Vagina (tissue), 2 donors: ENCODE results near the gene ERP27. TPM values are rescaled to one million over a fixed set of nuclear protein-coding genes. Genes with fewer than 3 reads are reported as not detected.

ENCODE experiments used
- DNase-seq, 2 donors: peaks; one replicate each; pipeline ENCODE4 v3.0.0-alpha.2; 2017; ENCODE audit errors: extremely low spot score in 2 of 2
- H3K27ac ChIP-seq: fragments of 200-600 bp; sonication (generic); one replicate; pipeline ENCODE4 v1.5.1; 2019
- H3K27me3 ChIP-seq: fragments of 200-600 bp; sonication (generic); one replicate; pipeline ENCODE4 v1.5.1; 2019
- H3K36me3 ChIP-seq, 2 donors: fragments of 200-600 bp; sonication (generic); one replicate each; pipeline ENCODE4 v1.5.1; 2017 to 2019
- H3K4me1 ChIP-seq: fragments of 200-600 bp; sonication (generic); one replicate; pipeline ENCODE4 v1.5.1; 2019
- H3K4me3 ChIP-seq, 2 donors: fragments of 200-600 bp; sonication (generic); 1 replicate in 1 of 2; 2 replicates in 1 of 2; pipeline ENCODE4 v1.5.1; 2016 to 2019
- H3K9me3 ChIP-seq: fragments of 200-600 bp; sonication (generic); one replicate; pipeline ENCODE4 v1.5.1; 2019
- CTCF ChIP-seq, 3 experiments: fragments of 450-650 bp in 2 of 3; fragments of 200-600 bp in 1 of 3; sonication (generic) in 1 of 3; IDR thresholded peaks; one replicate each; pipeline ENCODE4 v1.5.1; 2017 to 2019; ENCODE audit warnings: antibody characterized with exemption in 3 of 3, mild to moderate bottlenecking in 2 of 3, moderate library complexity in 2 of 3
- POLR2A ChIP-seq, 2 donors: fragments of 450-650 bp; IDR thresholded peaks; one replicate each; pipeline ENCODE4 v1.6.1; 2017; ENCODE audit warnings: antibody characterized with exemption in 2 of 2, mild to moderate bottlenecking in 2 of 2, moderate library complexity in 2 of 2
- POLR2AphosphoS5 ChIP-seq, 2 donors: sonication (generic); formaldehyde crosslinking; IDR thresholded peaks; one replicate each; pipeline ENCODE4 v1.9.0; 2017; ENCODE audit warnings: antibody characterized with exemption in 2 of 2, mild to moderate bottlenecking in 2 of 2, low read depth in 1 of 2; ENCODE audit not compliant: insufficient read depth in 1 of 2
- intact Hi-C: fragments of 100-400 bp; cut with DNase I; formaldehyde crosslinking; loops from one replicate; pipeline ENCODE4 v1.15.1; 2023
- total RNA-seq: library from RNA; depleted of rRNA; stranded (reverse); fragments of >200 nt; gene quantifications from one replicate; pipeline ENCODE4 v1.2.3, GENCODE V29; 2016

Gene ERP27
- total RNA-seq, 1 donor from 2014 or later, result 2.2 TPM

DNA sequence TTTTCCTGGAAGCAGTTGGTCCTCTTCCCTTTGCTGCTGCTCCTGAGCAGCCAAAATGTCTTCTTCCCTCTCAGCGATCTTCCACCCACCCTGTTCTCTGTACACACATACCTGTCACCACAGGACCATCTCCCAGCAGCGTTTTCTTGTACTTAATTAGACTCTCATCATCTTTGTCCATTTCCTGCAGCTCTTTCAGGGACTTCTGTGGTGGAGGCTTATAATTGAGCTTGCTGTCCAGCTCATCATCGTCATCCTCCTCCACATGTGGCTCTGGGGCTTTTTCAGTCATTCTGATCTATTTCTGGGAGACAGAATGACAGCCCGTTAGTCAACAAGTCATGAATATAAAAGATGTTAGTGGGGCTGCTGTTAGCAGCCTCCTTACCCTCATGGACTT is 12.1 kb upstream of the ERP27 start:
- intact Hi-C loops, result no loop called here
- peak overlapping the region; percentile 4 for H3K27ac ChIP-seq
- no peaks in the 10 kb centered on the region for H3K27me3 ChIP-seq
- H3K4me1 ChIP-seq, result peaks cover 35% of the 10 kb centered on the region
- TF ChIP-seq POLR2A (IDR thresholded peaks at IDR 0.05) (no peak), CTCF (IDR thresholded peaks at IDR 0.05) (no peak), POLR2AphosphoS5 (IDR thresholded peaks at IDR 0.05; ENCODE audit: insufficient read depth in 1 of 2, low read depth in 1 of 2) (no peak)
- H3K36me3 ChIP-seq, result peaks cover 0 to under 1% of the 10 kb centered on the region in 2 donors
- no peak for DNase-seq
- H3K9me3 ChIP-seq, result no peaks in the 10 kb centered on the region
- H3K4me3 ChIP-seq, result no peak overlapping the region

GRCh38 chr12:14949631-14950030 is 11.3 kb upstream of the ERP27 start:
- TF ChIP-seq POLR2A (IDR thresholded peaks at IDR 0.05) (no peak), POLR2AphosphoS5 (IDR thresholded peaks at IDR 0.05; ENCODE audit: insufficient read depth in 1 of 2, low read depth in 1 of 2) (no peak), CTCF (IDR thresholded peaks at IDR 0.05) (no peak)
- H3K4me1 ChIP-seq, result peaks cover 35% of the 10 kb centered on the region
- no peaks in the 10 kb centered on the region for H3K9me3 ChIP-seq
- no peak overlapping the region for H3K4me3 ChIP-seq
- intact Hi-C loops, result no loop called here
- H3K27me3 ChIP-seq, result no peaks in the 10 kb centered on the region
- peaks cover 0 to 7% of the 10 kb centered on the region in 2 donors for H3K36me3 ChIP-seq
- H3K27ac ChIP-seq, result peak overlapping the region; percentile 76
- no peak for DNase-seq

DNA sequence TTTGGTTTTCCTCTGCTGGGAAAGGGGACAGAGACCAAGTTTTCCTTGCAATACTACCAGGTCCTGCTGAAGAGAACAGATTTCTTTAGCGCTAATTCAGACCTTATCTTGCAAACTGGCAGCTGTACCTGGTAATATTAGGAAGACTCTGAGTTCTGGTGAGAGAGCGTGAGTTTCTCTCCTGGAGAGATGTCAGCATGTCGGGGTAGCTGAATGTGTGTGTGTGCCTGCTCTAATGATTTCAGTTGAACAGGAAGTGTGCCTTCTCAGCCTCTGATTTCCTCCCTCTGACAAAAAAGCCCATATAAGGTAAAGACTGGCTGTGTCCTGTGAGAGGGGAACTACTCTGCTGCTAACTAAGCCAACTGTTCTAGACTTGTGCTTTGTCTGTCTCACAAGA is 10.3 kb upstream of the ERP27 start:
- intact Hi-C loops, result no loop called here
- peaks cover 35% of the 10 kb centered on the region for H3K4me1 ChIP-seq
- DNase-seq, result no peak

DNA sequence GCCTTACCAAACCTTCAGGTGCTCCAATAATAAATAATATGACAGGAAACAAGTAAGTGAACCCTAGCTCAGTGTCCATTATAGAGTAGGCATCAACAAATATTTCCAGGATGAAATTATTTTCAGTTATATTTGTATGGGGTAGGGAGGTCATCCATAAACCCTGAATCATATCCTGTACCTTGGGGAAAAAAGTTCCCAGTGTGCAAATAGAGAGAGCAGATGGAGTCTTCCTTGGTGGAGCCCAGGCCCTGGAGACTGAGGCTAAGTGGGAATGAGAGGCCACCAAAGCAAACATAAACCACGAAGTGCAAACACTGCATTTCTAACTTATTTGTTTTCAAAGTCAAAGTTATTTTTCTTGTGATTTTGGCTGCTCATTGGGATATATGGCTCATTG is 8.5 kb upstream of the ERP27 start:
- intact Hi-C loops, result no loop called here
- peaks cover 0 to 7% of the 10 kb centered on the region in 2 donors for H3K36me3 ChIP-seq
- no peak for DNase-seq
- no peaks in the 10 kb centered on the region for H3K27me3 ChIP-seq
- H3K27ac ChIP-seq, result peak overlapping the region; percentile 76
- H3K4me1 ChIP-seq, result peaks cover 22% of the 10 kb centered on the region
- TF ChIP-seq POLR2A (IDR thresholded peaks at IDR 0.05), result no peak
- no peak for TF ChIP-seq CTCF (IDR thresholded peaks at IDR 0.05)
- no peak for TF ChIP-seq POLR2AphosphoS5 (IDR thresholded peaks at IDR 0.05; ENCODE audit: insufficient read depth in 1 of 2, low read depth in 1 of 2)
- H3K4me3 ChIP-seq, result no peak overlapping the region
- H3K9me3 ChIP-seq, result no peaks in the 10 kb centered on the region

More for the DNA sequence above, 10.3 kb upstream of the ERP27 start:
- no peaks in the 10 kb centered on the region for H3K9me3 ChIP-seq
- peak overlapping the region; percentile 76 for H3K27ac ChIP-seq
- H3K36me3 ChIP-seq, result peaks cover 0 to 7% of the 10 kb centered on the region in 2 donors
- TF ChIP-seq POLR2A (IDR thresholded peaks at IDR 0.05), result no peak
- peak in 1 of 2 donors; percentile 56 for TF ChIP-seq POLR2AphosphoS5 (IDR thresholded peaks at IDR 0.05; ENCODE audit: insufficient read depth in 1 of 2, low read depth in 1 of 2)
- no peaks in the 10 kb centered on the region for H3K27me3 ChIP-seq
- H3K4me3 ChIP-seq, result no peak overlapping the region

DNA sequence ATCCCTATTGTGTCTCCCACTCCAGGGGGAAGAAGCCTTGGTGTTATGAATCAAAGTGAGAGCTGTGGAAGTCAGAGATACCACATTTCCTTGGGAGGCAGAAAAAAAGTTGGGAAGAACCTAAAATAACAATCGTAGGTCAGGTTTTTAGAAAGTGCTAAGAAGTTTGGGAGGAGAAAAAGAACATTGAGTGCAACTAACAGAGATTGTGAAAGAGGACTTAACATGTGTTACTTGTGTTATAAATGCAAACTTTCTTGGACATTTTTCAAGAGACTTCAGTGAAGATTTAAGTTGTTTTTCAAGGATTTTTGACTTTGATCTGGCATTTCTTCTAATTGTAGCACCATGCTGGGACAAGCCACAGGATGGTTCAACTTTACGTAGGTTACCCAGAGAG is 7.8 kb upstream of the ERP27 start:
- Histone ChIP-seq H3K9me3 (no peaks in the 10 kb centered on the region), H3K27me3 (no peaks in the 10 kb centered on the region), H3K27ac (peak overlapping the region; percentile 31), H3K4me3 (no peak overlapping the region), H3K4me1 (peaks cover 20% of the 10 kb centered on the region), H3K36me3 (peaks cover 0 to 7% of the 10 kb centered on the region in 2 donors)
- intact Hi-C loops, result no loop called here
- no peak for TF ChIP-seq POLR2AphosphoS5 (IDR thresholded peaks at IDR 0.05; ENCODE audit: insufficient read depth in 1 of 2, low read depth in 1 of 2)
- TF ChIP-seq POLR2A (IDR thresholded peaks at IDR 0.05), result no peak
- DNase-seq, result no peak

DNA sequence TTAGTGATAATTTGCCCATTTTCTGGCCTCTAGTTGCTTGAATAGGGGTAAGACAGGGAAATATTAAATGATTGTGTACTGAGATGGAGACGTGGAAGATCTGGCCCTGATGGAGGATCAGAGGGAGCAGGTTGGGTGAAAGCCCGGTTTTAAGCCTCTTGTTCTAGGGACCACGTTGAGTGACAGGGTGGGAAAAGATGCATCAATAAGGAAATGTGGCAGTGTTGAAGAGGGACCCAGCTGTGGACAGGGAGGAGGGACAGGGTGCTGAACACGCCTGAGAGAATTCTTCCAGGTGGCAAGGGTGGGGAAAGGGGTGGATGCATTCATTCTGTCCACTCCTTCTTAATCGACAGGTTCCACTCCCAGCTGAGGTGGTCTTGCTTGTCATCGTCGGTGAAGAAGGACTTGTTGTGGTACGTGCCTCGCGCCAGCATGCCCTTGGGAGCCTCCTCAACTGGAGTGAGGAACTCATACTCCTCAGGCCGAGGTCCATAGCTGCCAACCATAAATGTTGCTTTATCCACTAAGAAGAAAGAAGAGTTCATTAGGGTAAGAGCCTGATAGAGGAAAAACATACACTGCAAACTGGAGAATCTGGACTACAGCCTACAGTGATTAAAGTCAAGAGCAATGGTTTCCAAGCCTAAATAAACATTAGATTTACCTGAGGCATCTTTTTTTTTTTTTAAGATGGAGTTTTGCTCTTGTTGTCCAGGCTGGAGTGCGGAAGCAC is 4.0 kb upstream of the ERP27 start:
- no peak for DNase-seq
- no peaks in the 10 kb centered on the region for H3K27me3 ChIP-seq
- intact Hi-C loops, result no loop called here
- H3K4me1 ChIP-seq, result peaks cover 7% of the 10 kb centered on the region
- H3K27ac ChIP-seq, result no peak overlapping the region
- H3K4me3 ChIP-seq, result no peak overlapping the region
- H3K9me3 ChIP-seq, result no peaks in the 10 kb centered on the region
- TF ChIP-seq CTCF (IDR thresholded peaks at IDR 0.05) (no peak), POLR2AphosphoS5 (IDR thresholded peaks at IDR 0.05; ENCODE audit: insufficient read depth in 1 of 2, low read depth in 1 of 2) (no peak)
- peaks cover 0 to 7% of the 10 kb centered on the region in 2 donors for H3K36me3 ChIP-seq
